Iris pigment epithelial cell (primary cell): ENCODE data around the gene LDLRAD4.

Source experiments
- DNase-seq: peaks from one replicate; pipeline ENCODE4 v3.0.0-alpha.2; 2011; ENCODE audit warnings: low read depth

Gene LDLRAD4

GRCh38 chr18:13491138-13491537 is 272.6 kb downstream of the LDLRAD4 start:
- no peak for DNase-seq

GRCh38 chr18:13492314-13492713 is 273.8 kb downstream of the LDLRAD4 start:
- DNase-seq = no peak

- DNase-seq = no peak
Observed at GRCh38 chr18:13493079-13493478, 274.5 kb downstream of the LDLRAD4 start.

GRCh38 chr18:13493725-13494124 is 275.2 kb downstream of the LDLRAD4 start:
- DNase-seq = no peak

GRCh38 chr18:13494871-13495445 is 276.4 kb downstream of the LDLRAD4 start:
- DNase-seq = no peak

GRCh38 chr18:13495961-13496360 is 277.4 kb downstream of the LDLRAD4 start:
- DNase-seq = no peak

GRCh38 chr18:13496691-13497281 is 278.2 kb downstream of the LDLRAD4 start:
- DNase-seq = no peak

- no peak for DNase-seq
Observed at GRCh38 chr18:13499803-13500202, 281.2 kb downstream of the LDLRAD4 start.

GRCh38 chr18:13500227-13500865 is 281.8 kb downstream of the LDLRAD4 start:
- peak; percentile 92 for DNase-seq

- peak; percentile 85 for DNase-seq
Observed at GRCh38 chr18:13500869-13501542, 282.4 kb downstream of the LDLRAD4 start.

GRCh38 chr18:13501543-13501887 is 283.0 kb downstream of the LDLRAD4 start:
- no peak for DNase-seq

- DNase-seq = no peak
Observed at GRCh38 chr18:13501891-13502290, 283.3 kb downstream of the LDLRAD4 start.

GRCh38 chr18:13502585-13502984 is 284.0 kb downstream of the LDLRAD4 start:
- no peak for DNase-seq

- DNase-seq = no peak
Observed at GRCh38 chr18:13503836-13504235, 285.3 kb downstream of the LDLRAD4 start.

GRCh38 chr18:13505780-13506345 is 287.3 kb downstream of the LDLRAD4 start:
- no peak for DNase-seq

GRCh38 chr18:13510594-13510993 is 292.0 kb downstream of the LDLRAD4 start:
- no peak for DNase-seq

GRCh38 chr18:13511961-13512577 is 293.5 kb downstream of the LDLRAD4 start:
- DNase-seq = no peak

- DNase-seq = peak; percentile 25
Observed at GRCh38 chr18:13513021-13513420, 294.5 kb downstream of the LDLRAD4 start.

GRCh38 chr18:13513481-13513880 is 294.9 kb downstream of the LDLRAD4 start:
- no peak for DNase-seq

- no peak for DNase-seq
Observed at GRCh38 chr18:13514558-13514957, 296.0 kb downstream of the LDLRAD4 start.

- no peak for DNase-seq
Observed at GRCh38 chr18:13516855-13517254, 298.3 kb downstream of the LDLRAD4 start.

- no peak for DNase-seq
Observed at GRCh38 chr18:13517369-13517768, 298.8 kb downstream of the LDLRAD4 start.
